Raji (cell line): ENCODE results near the gene ARHGAP28.

Source experiments
- POLR2A ChIP-seq: IDR thresholded peaks from 2 replicates; pipeline ENCODE4 v1.6.1; 2011; ENCODE audit warnings: low read depth, low read length, control low read depth; ENCODE audit not compliant: insufficient read depth

ARHGAP28 gene

GRCh38 chr18:6940451-6940850 is 210.9 kb downstream of the ARHGAP28 start:
- TF ChIP-seq POLR2A = no peak

- no peak for TF ChIP-seq POLR2A
Measured at GRCh38 chr18:6941996-6942395, 212.5 kb downstream of the ARHGAP28 start.

GRCh38 chr18:6942742-6943141 is 213.2 kb downstream of the ARHGAP28 start:
- no peak for TF ChIP-seq POLR2A

- no peak for TF ChIP-seq POLR2A
Measured at GRCh38 chr18:6943143-6943542, 213.6 kb downstream of the ARHGAP28 start.

- no peak for TF ChIP-seq POLR2A
Measured at GRCh38 chr18:6947338-6948030, 218.0 kb downstream of the ARHGAP28 start.

GRCh38 chr18:6948281-6949055 is 219.0 kb downstream of the ARHGAP28 start:
- TF ChIP-seq POLR2A = no peak

GRCh38 chr18:6949800-6950586 is 220.5 kb downstream of the ARHGAP28 start:
- no peak for TF ChIP-seq POLR2A

- no peak for TF ChIP-seq POLR2A
Measured at GRCh38 chr18:6950641-6951040, 221.1 kb downstream of the ARHGAP28 start.

- TF ChIP-seq POLR2A = no peak
Measured at GRCh38 chr18:6951336-6952090, 222.0 kb downstream of the ARHGAP28 start.

GRCh38 chr18:6954501-6954900 is 225.0 kb downstream of the ARHGAP28 start:
- TF ChIP-seq POLR2A = no peak

- no peak for TF ChIP-seq POLR2A
Measured at GRCh38 chr18:6955304-6955703, 225.8 kb downstream of the ARHGAP28 start.

- no peak for TF ChIP-seq POLR2A
Measured at GRCh38 chr18:6956495-6956894, 227.0 kb downstream of the ARHGAP28 start.

- no peak for TF ChIP-seq POLR2A
Measured at GRCh38 chr18:6956999-6957398, 227.5 kb downstream of the ARHGAP28 start.

- TF ChIP-seq POLR2A = no peak
Measured at GRCh38 chr18:6959110-6959509, 229.6 kb downstream of the ARHGAP28 start.

GRCh38 chr18:6960124-6960523 is 230.6 kb downstream of the ARHGAP28 start:
- no peak for TF ChIP-seq POLR2A
